NCI-H510A treated with DMSO at 0.1 percent for 48 hours (cell line): Measurements from ENCODE around the gene CAMK2D.

Source experiments
- DNase-seq: peaks from one replicate; lab custom pipeline; 2025; lab: John Stamatoyannopoulos, UW

Gene CAMK2D

DNA sequence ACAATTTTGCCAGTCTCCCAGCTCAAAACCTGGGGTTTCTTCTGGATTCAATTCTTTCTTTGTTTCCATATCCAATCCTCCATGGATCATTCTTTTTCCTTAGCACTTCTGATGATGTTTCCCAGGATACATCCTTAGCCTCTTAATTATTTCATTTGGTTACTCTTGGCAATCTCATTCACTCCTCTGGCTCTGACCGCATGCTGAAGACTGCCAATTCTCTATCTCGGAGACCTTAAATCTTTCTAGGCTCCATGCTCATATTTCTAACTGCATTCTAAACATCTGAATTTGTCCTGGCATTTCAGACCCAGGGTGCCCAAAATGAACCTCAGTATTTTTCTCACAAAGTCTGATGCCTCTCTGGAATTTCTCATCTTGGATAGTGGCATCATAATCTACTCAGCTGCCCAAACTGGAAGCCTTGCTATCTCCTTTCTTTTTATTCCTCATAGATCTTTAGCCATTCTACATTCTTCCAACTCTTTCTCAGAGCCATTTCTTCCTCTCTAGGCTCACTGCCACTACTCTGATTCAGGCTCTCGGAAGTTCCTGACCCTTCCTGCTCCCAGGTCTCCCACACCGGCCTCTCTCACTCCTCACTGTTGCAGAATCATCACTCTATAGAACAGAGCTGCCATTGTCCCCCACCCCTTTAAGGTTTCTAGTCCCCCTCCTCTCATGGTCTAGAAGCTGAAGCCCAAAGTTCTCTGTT, 290.2 kb downstream of the CAMK2D start:
- no peak for DNase-seq

DNA sequence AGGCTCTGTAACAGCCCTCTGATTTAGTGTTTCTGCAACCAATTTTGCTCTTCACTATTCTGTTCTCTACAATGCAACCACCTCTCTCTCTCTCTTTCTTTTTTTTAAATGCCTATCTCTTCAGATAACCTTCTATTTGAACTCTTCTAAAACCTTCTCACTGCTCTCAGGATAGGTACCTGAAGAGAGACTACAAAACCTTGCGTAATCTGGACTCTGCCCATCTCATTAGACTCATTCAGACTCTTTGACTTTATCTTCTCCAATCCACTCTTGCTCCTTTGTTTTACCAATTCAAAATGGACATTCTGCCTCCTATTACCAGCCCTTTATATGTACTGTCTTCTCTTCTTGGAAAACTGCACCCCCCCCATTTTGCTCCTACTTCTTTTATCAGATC, 291.6 kb downstream of the CAMK2D start:
- no peak for DNase-seq

DNA sequence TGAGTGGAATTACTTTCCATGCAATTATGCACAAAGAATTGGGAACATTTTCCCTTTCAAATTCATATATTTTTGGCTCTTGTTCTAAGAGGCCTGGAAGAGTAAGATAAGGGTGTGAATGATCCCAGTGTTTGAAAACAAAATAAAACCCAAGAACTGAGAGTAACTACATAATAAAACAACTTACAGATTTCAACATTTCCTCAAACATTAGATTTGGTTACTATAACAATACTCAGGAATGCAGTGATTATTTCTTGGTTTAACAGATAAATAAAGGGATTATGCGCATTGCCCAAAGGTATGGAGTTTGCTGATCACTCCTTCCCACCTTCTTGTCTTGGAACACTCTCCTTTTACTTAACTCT, 292.5 kb downstream of the CAMK2D start:
- DNase-seq = no peak

DNA sequence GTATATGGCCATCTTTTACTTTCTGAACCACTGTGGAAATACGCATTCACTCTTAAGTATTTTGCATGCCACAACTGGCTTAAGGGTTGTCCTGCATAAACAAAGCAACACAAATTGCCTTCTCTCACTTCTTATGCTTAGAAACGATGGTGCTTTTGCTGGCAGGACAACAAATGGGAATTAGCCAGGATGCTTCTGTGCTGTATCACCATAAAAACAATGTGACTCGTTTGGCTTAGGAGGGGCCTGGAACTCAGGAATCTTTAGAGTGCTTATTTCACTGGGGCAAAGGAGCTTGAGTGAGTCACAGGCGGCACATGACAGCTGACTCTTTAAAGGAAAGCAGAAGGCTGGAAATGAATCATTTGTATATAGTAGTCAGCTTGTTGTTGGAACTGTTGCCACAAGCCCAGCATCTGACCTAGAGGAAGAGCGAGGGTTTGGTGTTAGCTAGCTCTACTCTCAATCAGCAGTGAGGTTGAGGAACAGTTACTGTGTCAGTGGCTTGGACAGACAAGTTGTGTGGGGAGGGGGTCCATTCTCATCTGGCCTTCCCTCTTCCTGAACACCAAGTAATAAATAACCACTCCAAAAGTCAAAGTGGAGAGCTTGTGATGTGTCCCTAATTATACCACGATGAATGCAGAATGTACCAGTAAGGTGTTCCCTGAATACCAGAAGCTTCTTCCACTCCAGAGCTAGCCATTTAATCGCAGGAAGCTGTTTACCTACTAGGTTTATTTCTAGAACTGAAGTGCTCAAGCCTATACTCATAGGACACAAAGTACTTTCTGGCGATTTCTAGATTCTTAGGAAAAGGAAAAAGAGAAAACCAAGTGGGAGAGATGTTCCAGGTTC, 293.1 kb downstream of the CAMK2D start:
- no peak for DNase-seq

DNA sequence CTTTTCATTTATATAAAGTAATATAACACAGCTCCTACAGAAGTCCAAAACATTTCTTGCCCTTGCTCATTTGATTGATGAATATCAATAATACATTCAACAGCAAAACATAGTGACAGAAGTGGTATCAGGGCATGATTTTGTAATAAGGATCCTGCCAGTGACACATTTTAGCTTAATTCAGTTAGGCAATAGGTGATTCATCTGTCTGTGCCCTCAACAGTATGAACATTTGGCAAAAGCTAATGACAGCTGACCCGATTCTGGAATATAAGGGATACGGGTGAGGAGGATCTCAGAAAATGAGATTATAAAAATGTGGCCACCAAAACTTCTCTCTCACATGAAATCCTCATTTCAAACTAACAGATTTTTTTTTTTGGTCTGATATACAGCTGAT, 294.0 kb downstream of the CAMK2D start:
- no peak for DNase-seq

DNA sequence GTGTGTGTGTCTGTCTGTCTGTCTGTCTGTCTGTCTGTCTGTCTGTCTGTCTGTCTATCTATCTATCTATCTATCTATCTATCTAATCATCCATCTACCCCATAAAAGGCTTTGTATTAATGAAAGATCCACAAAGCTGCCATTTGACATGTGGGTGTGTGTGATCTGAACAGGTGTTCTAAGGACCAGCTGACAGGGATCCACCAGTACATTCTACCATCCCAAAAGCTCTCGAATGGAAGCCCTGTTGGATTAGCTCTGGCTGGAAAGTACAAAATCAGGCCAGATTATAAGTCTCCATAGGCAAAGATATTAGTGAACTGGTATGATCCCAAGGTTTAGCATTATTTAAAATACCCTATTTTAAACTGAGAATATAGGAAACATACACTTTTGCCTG, 299.3 kb downstream of the CAMK2D start:
- DNase-seq = no peak

DNA sequence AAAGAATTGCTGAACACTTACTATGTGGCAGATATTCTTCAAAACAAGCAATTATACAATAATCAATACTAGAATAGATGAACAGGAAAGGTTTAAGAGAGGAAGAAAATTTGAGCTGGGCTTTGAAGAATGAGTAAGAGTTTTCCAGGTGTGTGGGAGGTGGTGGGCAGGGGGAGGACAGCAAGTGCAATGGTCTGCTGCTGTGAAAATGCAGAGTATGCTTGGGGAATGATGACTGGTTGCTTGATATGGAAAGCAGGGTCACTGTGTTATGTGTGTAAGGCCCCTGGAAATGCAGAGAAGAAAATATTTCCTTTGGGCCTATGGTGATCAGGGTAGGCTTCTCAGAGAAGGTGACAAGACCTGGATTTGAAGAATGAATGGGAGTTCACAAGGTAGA, 300.3 kb downstream of the CAMK2D start:
- DNase-seq = no peak

DNA sequence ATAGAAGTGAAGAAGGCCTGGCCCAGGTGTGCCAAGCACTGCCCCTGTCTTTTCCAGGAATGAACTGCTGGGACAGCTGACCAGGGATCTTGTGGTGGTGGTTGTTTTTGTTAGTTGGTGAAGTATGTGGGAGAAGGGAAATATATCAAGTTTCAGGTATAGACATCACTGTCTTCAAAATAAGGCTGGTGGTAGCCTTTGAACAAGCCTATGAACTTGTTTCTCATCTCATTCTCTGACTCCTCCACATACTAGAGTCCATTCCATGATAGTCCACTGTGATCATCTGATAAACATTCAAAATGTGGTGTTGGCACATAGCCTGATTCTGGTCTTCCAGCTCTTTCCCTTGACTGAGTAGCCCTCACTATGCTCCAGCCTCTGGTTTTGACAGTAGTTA, 303.7 kb downstream of the CAMK2D start:
- no peak for DNase-seq

DNA sequence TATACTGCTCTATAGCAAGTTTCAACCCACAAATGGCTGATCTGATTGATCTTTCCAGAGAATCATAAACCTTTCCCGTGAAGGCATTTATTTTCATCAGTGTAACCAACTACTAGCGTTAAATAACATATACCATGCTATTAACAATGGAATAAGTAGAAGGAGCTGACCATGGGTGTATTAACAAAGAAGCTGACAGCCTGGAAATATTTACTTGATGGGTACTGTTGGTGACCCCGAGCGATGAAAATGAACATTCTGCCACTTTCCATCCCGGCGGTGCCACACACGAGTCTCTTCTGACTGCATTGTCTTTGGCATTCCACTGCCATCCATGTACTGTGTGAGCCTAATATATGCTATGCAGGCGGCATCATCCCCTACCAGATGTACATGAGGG, 304.4 kb downstream of the CAMK2D start:
- no peak for DNase-seq

DNA sequence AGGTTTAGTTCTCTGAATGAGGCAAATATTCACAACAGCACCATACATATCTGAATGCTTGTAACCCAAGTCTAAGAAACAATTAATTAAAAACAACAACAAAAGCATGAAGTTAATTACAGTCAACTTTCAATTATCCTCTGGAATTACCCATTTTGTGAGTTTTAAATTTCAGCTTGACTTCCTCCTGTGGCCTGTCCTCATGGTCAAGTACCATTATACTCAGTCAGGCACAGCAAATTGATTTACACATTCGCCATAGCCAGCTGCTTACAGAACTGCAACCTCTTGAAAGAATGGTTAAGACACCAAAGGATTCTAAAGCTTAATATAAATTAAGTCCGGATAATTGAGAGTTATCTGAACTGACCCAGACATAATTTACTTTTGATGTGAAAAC, 306.5 kb downstream of the CAMK2D start:
- DNase-seq = peak; percentile 18

DNA sequence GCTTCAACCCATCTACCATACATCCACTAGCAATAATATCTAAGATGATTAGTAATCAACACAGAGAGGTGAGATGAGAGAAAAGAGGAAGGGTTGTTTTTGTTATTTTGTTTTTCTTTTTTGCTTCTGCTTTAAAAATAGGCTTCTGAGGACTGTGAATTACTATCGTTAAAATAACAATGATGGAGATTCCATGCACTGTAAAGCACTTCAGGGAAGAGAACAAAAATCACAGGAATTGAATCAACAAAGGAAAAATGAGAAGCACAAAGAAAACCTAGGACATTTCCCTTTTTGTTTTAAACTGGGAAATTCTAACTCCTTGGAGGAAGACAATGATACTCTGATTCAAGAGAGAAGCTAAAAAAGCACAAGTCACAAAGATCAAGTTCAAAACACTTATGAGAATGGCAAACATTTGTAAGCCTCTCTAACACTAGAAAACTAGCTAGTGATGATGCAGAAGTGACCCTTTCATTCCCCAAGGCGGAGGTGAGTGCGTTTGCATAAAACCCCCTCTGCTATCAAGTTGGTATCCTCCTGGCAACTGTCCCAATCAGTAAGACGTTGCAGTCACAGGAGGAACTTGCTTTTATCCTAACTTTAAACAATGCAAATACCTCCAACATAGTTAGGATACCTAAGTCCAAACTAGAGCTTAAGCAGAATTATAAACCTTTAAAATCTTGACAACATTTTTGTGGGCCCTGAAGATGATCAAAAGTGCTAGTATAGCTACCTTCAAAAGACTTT, 308.5 kb downstream of the CAMK2D start:
- peak; percentile 44 for DNase-seq

DNA sequence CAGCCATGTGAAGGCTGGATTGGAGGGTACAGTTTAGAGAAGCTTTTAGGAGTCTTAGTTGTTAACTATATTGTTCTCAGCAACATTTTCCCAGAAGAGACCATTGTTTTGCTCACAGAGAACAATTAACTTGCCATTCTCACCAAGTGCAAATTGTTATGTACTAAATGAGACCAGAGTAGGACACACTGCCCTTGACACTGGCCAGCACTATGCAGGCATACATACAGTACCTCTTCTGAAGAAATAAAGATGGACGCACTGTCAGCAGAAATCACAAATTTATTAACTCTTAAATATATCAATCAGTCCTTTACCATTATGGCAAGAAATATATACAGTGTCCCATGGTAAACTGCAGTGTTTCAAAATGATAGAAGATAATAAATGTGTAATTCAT, 309.4 kb downstream of the CAMK2D start:
- no peak for DNase-seq

DNA sequence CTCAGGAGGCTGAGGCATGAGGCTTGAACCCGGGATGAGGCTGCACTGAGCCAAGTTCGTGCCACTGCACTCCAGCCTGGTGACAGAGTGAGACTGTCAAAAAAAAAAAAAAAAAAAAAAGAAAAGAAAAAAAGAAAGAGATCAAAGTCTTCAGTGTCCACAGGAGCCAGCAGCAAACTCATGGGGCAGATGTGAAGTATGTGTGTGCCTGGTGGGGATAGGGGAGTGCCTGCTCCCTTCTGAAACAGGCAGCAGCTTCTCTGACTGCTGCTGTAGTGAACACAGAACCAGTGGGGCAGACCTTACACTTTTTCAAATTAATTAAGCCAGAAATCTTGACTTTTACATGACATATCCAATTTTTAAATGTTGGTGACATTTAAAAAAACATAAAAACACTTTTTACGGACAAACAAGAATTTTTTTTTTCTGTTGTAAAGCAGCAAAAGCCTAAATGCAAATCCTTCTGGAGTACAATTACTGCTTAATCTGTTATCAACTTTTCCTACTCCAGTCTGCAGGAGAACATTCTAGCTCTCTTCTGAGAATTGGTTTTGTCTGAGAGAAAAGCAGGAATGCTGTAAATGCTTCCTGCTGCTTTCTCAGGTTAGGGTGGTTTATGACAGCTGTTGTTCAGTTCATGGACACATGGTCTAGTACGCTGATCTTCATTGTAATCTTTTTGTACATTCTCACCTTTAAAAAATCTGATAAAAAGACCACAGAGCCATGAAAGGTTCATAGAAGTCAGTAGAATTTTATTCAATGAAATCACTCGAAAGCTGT, 311.1 kb downstream of the CAMK2D start:
- no peak for DNase-seq

DNA sequence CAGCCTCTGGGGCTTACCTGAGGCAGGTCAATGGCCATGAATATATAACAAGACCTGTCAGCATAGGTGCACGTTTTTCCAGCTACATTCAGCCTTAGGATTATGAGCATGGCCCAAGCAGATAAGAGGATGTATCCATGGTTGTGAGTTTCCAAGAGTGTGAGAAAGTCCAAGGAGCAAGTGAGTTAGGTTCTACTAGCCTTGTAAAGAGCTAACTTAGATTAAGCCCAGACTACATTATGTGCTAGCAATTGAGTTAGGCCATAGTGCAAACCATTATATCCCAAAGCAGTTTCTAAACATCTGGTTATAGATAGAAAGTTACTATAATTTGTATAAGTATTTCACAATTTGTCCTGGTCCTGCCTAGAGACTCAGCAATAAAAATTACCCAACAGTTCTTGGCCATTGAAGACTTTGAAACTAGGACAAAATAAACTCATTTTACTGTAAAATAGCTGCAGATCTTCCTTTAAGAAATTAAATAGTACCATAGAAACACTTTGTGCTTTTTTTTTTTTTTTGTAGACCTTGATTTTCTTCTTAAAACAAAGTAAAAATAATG, 312.0 kb downstream of the CAMK2D start:
- no peak for DNase-seq

DNA sequence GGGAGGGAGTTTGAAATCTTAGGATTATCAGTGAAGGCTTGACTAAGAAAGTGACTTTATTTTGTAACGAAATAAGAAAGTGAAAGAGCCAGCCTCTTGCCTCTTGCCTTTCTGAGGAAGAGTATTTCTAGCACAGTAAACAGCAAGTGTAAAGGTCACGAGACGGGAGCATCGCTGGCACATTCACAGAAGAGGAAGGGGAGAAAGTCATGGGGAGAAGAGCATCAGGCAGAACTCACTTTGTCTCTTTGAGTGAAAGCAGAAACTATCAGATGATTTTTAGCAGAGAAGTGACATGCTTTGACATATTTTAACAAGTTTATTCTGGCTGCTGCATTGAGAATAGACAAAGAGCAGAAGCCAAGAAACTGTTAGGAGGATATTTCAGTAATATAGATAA, 313.8 kb downstream of the CAMK2D start:
- DNase-seq = no peak

DNA sequence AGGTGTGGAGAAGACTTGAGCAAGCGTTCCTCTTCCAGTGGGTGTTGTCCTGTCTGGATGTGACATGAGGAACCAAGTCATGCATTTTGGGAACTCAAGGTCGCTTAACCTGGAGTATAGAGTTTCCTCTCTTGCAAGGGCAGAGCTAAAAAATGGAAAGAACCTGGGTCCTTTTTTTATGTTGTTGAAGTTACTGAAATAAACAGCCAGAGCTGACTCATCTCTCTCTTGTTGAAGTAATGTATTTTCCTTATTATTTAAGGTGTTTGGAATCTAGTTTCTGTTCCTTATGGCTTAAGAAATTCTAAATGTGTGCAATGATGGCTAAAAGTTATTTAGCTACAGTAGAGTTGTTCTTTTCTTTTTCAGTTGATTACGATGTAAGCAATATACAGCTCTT, 314.5 kb downstream of the CAMK2D start:
- no peak for DNase-seq

DNA sequence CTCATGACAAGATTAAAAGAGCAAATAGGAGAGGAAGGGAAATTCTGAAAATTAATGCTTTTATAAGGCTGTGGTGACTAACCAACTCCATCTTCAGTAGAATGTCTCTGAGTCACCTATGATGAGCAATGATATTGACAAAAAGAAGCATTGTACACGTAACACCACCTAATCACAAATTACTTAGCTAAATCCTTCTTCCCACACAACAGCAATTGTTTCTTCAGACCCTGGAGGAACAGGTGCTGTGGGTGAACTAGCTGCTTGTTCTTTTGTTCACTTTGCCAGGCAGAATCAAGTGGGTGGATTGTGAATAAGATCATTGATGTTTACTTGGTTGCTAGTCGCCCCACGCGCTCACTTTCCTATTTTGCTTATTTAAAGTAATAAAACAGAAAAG, 315.5 kb downstream of the CAMK2D start:
- DNase-seq = no peak

DNA sequence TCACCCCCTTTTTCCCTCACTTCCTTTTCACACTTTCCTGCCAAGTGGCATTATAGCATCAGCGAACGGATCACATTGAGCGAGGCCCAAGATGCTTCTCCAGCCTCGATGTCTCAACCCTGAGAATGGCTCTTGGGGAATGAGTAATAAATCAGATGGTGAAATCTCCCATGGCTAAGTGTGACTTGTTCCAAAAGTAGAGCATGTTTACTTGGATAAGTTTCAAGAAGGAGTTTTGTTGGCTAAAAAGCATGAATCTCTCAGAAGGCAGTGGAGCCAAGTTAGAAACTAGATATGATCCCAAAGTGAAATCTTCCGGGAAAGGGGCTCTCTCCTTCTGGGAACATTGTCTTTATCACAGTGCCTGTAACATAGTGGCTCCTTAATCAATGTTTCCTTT, 316.3 kb downstream of the CAMK2D start:
- DNase-seq = no peak

DNA sequence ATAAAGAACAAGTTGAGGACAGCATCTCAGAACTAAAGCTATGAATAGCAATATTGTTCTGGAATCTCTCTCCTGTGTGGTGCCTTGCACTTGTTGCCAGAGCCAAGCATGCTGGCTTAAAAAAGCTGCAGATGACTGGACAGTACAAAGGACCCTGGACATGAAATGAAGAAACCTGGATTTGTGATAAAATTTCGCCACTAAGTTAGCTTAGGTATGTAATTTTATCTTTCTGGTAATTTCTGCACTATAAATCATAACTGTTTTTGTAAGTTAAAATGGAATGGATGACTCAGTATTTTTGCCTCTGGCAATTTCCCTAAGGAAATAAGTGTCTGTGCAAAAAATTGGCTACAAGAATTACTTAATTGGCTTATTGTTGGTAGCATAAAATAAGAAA, 317.2 kb downstream of the CAMK2D start:
- no peak for DNase-seq

DNA sequence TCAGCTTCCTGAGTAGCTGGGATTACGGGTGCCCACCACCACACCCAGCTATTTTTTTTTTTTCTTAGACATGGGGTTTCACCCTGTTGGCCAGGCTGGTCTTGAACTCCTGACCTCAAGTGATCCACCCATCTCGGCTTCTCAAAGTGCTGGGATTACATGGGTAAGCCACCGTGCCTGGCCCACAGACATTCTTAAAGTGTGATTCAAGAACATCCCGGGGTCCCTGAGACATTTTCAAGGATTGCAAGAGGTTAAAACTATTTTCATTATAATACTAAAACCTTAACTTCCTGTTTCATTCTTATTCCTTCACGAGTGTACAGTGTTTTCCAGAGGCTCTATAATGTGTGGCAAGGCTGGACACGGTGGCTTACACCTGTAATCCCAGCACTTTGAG, 318.7 kb downstream of the CAMK2D start:
- no peak for DNase-seq

DNA sequence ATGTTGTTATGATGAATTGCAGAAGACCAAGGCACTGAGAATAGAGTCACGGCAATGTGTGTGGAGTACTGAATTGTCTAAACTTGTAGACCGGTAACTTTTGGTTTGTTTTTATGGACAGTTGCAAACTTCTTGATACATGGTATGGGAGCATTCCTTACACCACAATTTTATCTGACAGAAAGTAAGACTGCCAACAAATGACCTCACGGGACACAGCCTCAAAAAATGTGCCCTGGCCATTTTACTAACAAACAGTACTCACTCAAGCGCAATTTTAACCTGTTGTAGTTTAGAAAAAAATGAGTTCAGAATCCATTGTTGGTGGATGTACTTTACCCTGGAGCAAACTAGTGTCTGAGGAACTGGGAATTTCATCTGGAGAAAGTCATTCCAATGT, 321.2 kb downstream of the CAMK2D start:
- DNase-seq = no peak

DNA sequence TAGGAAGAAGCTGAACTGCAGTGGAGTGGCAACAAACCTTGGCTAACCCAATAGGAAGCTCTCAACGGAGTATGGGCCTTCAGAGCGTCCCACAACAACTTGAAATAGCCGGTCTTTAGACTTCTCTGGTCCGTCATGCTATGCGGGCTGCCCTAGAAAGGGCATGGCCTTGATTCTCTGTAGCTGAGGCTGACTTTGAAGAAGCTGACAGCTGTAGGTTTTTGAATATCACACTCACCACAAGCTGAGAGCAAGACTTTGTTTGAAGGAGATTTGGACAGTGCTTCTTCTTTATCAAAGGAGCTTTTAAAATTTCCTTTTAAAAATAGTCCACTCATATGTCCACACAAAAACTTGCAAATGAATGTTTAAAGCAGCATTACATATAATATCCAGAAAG, 322.9 kb downstream of the CAMK2D start:
- DNase-seq = no peak
